K562 (cell line): ENCODE data around the gene GSDME. TPM values are rescaled to one million over a fixed set of nuclear protein-coding genes. Genes with fewer than 3 reads are reported as not detected.

Source experiments
- ATAC-seq: fragments of 200-7000 bp; cut with Tn5 transposase; 3 replicates; pipeline ENCODE4 v1.9.1; 2020; ENCODE audit warnings: moderate library complexity
- BruUV-seq: library from RNA; stranded (reverse); fragments of 400-500 nt; replicated peaks from 2 replicates; lab custom pipeline; 2021; lab: Mats Ljungman, UMichigan
- CTCF ChIA-PET: fragments of 300-600 bp; formaldehyde crosslinking; extraction: SDS; loops from one replicate; lab custom pipeline; 2021; ENCODE audit warnings: low intra/inter-chr PET ratio; lab: Yijun Ruan, JAX
- POLR2A ChIA-PET: fragments of 300-600, 350-650 bp; sonication (Branson Sonifier 250); formaldehyde crosslinking; extraction: SDS; loops from one replicate; lab custom pipeline; 2021; ENCODE audit warnings: antibody characterized with exemption, inconsistent platforms; lab: Yijun Ruan, JAX
- DNase-seq, 4 experiments: peaks; one replicate each; pipeline versions ENCODE4 v3.0.0 to v3.0.0-alpha.2; 2011 to 2018; ENCODE audit warnings: low spot score in 3 of 4, mixed read lengths in 3 of 4; ENCODE audit errors: extremely low read depth in 1 of 4
- FAIRE-seq: peaks from 2 replicates; lab custom pipeline; 2011; peaks lifted over from hg19 to GRCh38; lab: Jason Lieb, UNC
- H2AFZ ChIP-seq: 2 replicates; pipeline ENCODE4 v1.6.0; 2011; ENCODE audit warnings: low read depth, low read length, control low read depth, inconsistent platforms
- H3K27ac ChIP-seq: fragments of 200-600 bp; 3 replicates; pipeline ENCODE4 v1.8.0; 2011; ENCODE audit warnings: low read depth, mild to moderate bottlenecking, control low read depth, inconsistent platforms, low read length, moderate library complexity, mixed read lengths; ENCODE audit errors: extremely low read depth
- H3K27me3 ChIP-seq, 2 experiments: fragments of 300-600 bp in 1 of 2; 2 replicates in 1 of 2; 3 replicates in 1 of 2; pipeline versions ENCODE4 v1.6.0 to v1.8.0; 2011; ENCODE audit warnings: inconsistent platforms in 2 of 2, low read length in 2 of 2, mild to moderate bottlenecking in 1 of 2, mixed read lengths in 1 of 2, moderate library complexity in 1 of 2; ENCODE audit not compliant: control insufficient read depth in 2 of 2, insufficient read depth in 2 of 2
- H3K36me3 ChIP-seq: fragments of 300-600 bp; 3 replicates; pipeline ENCODE4 v1.8.0; 2011; ENCODE audit warnings: mild to moderate bottlenecking, low read length, inconsistent platforms; ENCODE audit not compliant: control insufficient read depth, insufficient read depth
- H3K4me1 ChIP-seq, 2 experiments: fragments of 200-600 bp in 1 of 2; replicated peaks in 1 of 2; 2 replicates in 1 of 2; 3 replicates in 1 of 2; pipeline versions ENCODE4 v1.5.1 to v1.8.0; 2011; ENCODE audit warnings: inconsistent platforms in 2 of 2, low read length in 2 of 2, mild to moderate bottlenecking in 1 of 2, mixed read lengths in 1 of 2, moderate library complexity in 1 of 2; ENCODE audit not compliant: control insufficient read depth in 2 of 2, insufficient read depth in 2 of 2
- H3K4me2 ChIP-seq: 2 replicates; pipeline ENCODE4 v1.6.1; 2011; ENCODE audit warnings: low read length, control low read depth, inconsistent platforms, mixed read lengths; ENCODE audit not compliant: insufficient read depth
- H3K4me3 ChIP-seq: fragments of 200-600 bp; sonication (generic), shearing (Covaris generic); 2 replicates; pipeline ENCODE4 v1.5.1; 2016; ENCODE audit warnings: control low read depth, inconsistent platforms
- H3K79me2 ChIP-seq: fragments of 200-600 bp; 3 replicates; pipeline ENCODE4 v1.8.0; 2011; ENCODE audit warnings: low read length, inconsistent platforms; ENCODE audit not compliant: control insufficient read depth, insufficient read depth
- H3K9ac ChIP-seq, 2 experiments: 2 replicates each; pipeline versions ENCODE4 v1.6.0 to v1.6.1; 2011; ENCODE audit warnings: low read depth in 2 of 2, low read length in 2 of 2, control low read depth in 1 of 2, inconsistent platforms in 1 of 2, mild to moderate bottlenecking in 1 of 2, mixed read lengths in 1 of 2; ENCODE audit not compliant: insufficient read depth in 1 of 2
- H3K9me1 ChIP-seq: one replicate; pipeline ENCODE4 v1.6.0; 2011; ENCODE audit warnings: inconsistent platforms, mild to moderate bottlenecking, low read length, moderate library complexity; ENCODE audit not compliant: control insufficient read depth, insufficient read depth
- H3K9me3 ChIP-seq: replicated peaks from 2 replicates; pipeline ENCODE4 v1.5.1; 2011; ENCODE audit warnings: low read depth, low read length, inconsistent platforms; ENCODE audit not compliant: control insufficient read depth, insufficient read depth
- H4K20me1 ChIP-seq: replicated peaks from 2 replicates; pipeline ENCODE4 v1.6.1; 2011; ENCODE audit warnings: low read length, inconsistent platforms, mixed read lengths; ENCODE audit not compliant: control insufficient read depth, insufficient read depth
- BCLAF1 ChIP-seq, 2 experiments: fragments of 450-650 bp in 1 of 2; IDR thresholded peaks; 2 replicates each; pipeline ENCODE4 v1.6.1; 2011 to 2017; ENCODE audit warnings: low read depth in 2 of 2, antibody characterized with exemption in 1 of 2, borderline replicate concordance in 1 of 2, low read length in 1 of 2, mild to moderate bottlenecking in 1 of 2, mixed read lengths in 1 of 2; ENCODE audit not compliant: control insufficient read depth in 1 of 2
- DACH1 ChIP-seq: fragments of 450-650 bp; IDR thresholded peaks from 2 replicates; pipeline ENCODE4 v1.6.1; 2018; ENCODE audit not compliant: partially characterized antibody
- GABPB2 ChIP-seq: fragments of 250-450 bp; sonication (Bioruptor Pico); conservative IDR thresholded peaks from 2 replicates; pipeline ENCODE4 v1.5.1; 2021; ENCODE audit warnings: mild to moderate bottlenecking
- KAT2B ChIP-seq: IDR thresholded peaks from one replicate; pipeline ENCODE4 v1.6.1; 2012; ENCODE audit warnings: low read depth, mild to moderate bottlenecking, control low read depth, inconsistent platforms, low read length, moderate library complexity
- MBD2 ChIP-seq: sonication (generic); IDR thresholded peaks from 2 replicates; pipeline ENCODE4 v1.6.1; 2016; ENCODE audit warnings: low read depth, borderline replicate concordance
- MLLT1 ChIP-seq, 2 experiments: fragments of 450-650 bp; IDR thresholded peaks; 2 replicates each; pipeline ENCODE4 v1.6.1; 2016
- PYGO2 ChIP-seq: fragments of 450-650 bp; IDR thresholded peaks from 2 replicates; pipeline ENCODE4 v1.6.1; 2016; ENCODE audit warnings: mild to moderate bottlenecking, missing genetic modification characterization, moderate library complexity, missing compliant biosample characterization
- RAD51 ChIP-seq: fragments of 450-650 bp; IDR thresholded peaks from 2 replicates; pipeline ENCODE4 v1.7.1; 2016; ENCODE audit warnings: low read depth, mild to moderate bottlenecking, borderline replicate concordance
- THAP7 ChIP-seq: fragments of 250-450 bp; sonication (Bioruptor Pico); IDR thresholded peaks from 2 replicates; pipeline ENCODE4 v1.5.0; 2021
- ZBTB43 ChIP-seq: sonication (generic); formaldehyde crosslinking; IDR thresholded peaks from 2 replicates; pipeline ENCODE4 v1.8.0; 2023; ENCODE audit warnings: mild to moderate bottlenecking, missing genetic modification reagents
- ZNF212 ChIP-seq: fragments of 450-650 bp; formaldehyde crosslinking; IDR thresholded peaks from 2 replicates; pipeline ENCODE4 v1.4.0; 2020; ENCODE audit warnings: mild to moderate bottlenecking
- ZNF277 ChIP-seq: fragments of 250-450 bp; sonication (Bioruptor Pico); IDR thresholded peaks from 2 replicates; pipeline ENCODE4 v1.8.0; 2022; ENCODE audit warnings: inconsistent platforms, mild to moderate bottlenecking, moderate library complexity, borderline replicate concordance
- WGBS: fragments of 100-300 bp; shearing (Covaris generic); methylation state at CpG from one replicate; pipeline ENCODE4 v1.1.6; 2016; ENCODE audit warnings: low coverage, mixed read lengths; ENCODE audit not compliant: insufficient coverage; ENCODE audit errors: missing lambda C conversion rate; 5-methylcytosine and 5-hydroxymethylcytosine counted together
- in situ Hi-C: fragments of 300-500 bp; cut with MboI; formaldehyde crosslinking; loops from 4 replicates; pipeline ENCODE4 v1.15.0; 2018; ENCODE audit warnings: inconsistent platforms, mixed read lengths
- intact Hi-C: fragments of 100-400 bp; cut with micrococcal nuclease; formaldehyde crosslinking; loops from 2 replicates; pipeline ENCODE4 v1.14.2; 2022
- polyA plus RNA-seq, 8 experiments: library from polyadenylated mRNA; depleted of rRNA in 4 of 8; stranded (reverse) in 5 of 8; unstranded in 3 of 8; fragments of >200 nt; fragmentation: Nextera tagmentation in 2 of 8; fragmentation: Illumina TruSeq in 1 of 8; extraction: Ambion mirVana in 2 of 8; extraction: Trizol in 1 of 8; gene quantifications; 2 replicates each; pipeline versions ENCODE4 v1.2.1 to v1.2.3, GENCODE V29; 2011 to 2014; ENCODE audit warnings: inconsistent platforms in 1 of 8, missing spikeins in 1 of 8
- total RNA-seq, 7 experiments: library from RNA; depleted of rRNA in 6 of 7; stranded (reverse); fragments of >200 nt in 6 of 7; fragmentation: Illumina TruSeq in 2 of 7; extraction: Trizol in 2 of 7; gene quantifications; 2 replicates each; pipeline versions ENCODE4 v1.2.1 to v1.2.3, GENCODE V29; 2011 to 2021; ENCODE audit warnings: low replicate concordance in 1 of 7

Gene GSDME
- total and polyA plus RNA-seq, 9 of the 15 experiments (the other 6 are each of a cell fraction or from before 2014, with no cell fraction given): 0.37 to 1.9 (median 0.62) TPM

GRCh38 chr7:24707988-24708615 is 49.2 kb downstream of the GSDME start:
- no peaks in the 10 kb centered on the region for H3K79me2 ChIP-seq
- BruUV-seq: no TSS peak
- peaks cover 0 to 3% of the 10 kb centered on the region in 2 experiments; a peak in 1 of 5 replicates for H3K4me1 ChIP-seq
- ChIA-PET CTCF (no interaction called here), POLR2A (no interaction called here)
- FAIRE-seq (no peak), ATAC-seq (no peak), DNase-seq (no peak)
- H3K9ac ChIP-seq: no peak overlapping the region
- no peaks in the 10 kb centered on the region for H3K9me1 ChIP-seq
- H3K36me3 ChIP-seq: no peaks in the 10 kb centered on the region
- no peaks in the 10 kb centered on the region; a peak in 1 of 5 replicates for H3K27me3 ChIP-seq
- in situ Hi-C loops (no loop called here), intact Hi-C loops (no loop called here)
- no peak overlapping the region for H2AFZ ChIP-seq
- 61% methylated on average over 9 of the region's 9 CpGs for WGBS
- no peak overlapping the region for H3K4me2 ChIP-seq
- H3K27ac ChIP-seq: no peak overlapping the region
- H3K4me3 ChIP-seq: no peak overlapping the region
- no peaks in the 10 kb centered on the region for H4K20me1 ChIP-seq
- no peaks in the 10 kb centered on the region for H3K9me3 ChIP-seq
- TF ChIP-seq ZNF212 (CRISPR knock-in tag) (no peak), THAP7 (CRISPR knock-in tag) (no peak), RAD51 (no peak), KAT2B (no peak), ZNF277 (no peak), PYGO2 (tag) (no peak), MBD2 (no peak), ZBTB43 (CRISPR knock-in tag) (no peak), MLLT1 (IDR thresholded peaks at IDR 0.05) (no peak), DACH1 (no peak), BCLAF1 (IDR thresholded peaks at IDR 0.05; ENCODE audit: borderline replicate concordance in 1 of 2, control insufficient read depth in 1 of 2, low read depth in 2 of 2, low read length in 1 of 2) (no peak), GABPB2 (no peak)
